ENCODE results near the gene GLMP. TPM values are rescaled to one million over a fixed set of nuclear protein-coding genes. Genes with fewer than 3 reads are reported as not detected.
A peak's percentile ranks its signal among the peaks of the same experiment; 100 is the strongest.

GLMP gene
- total RNA-seq, 1 donor from 2014 or later, result 43.6 TPM

DNA sequence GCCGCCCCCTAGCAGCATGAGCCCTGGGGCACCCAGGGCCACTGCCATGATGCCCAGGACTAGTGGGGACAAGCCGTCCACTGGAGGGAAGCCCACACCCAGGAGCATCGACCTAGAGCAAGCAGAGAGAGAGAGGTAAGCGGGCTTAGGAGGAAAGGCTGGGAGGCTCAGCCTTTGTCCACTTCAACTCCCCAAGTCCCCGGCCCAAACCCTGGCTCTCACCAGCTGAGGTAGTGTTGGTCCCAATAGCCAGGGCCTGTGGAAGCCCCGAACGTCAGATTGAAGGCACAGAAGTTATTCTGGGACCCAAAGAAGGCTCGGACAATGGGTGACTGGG is 2.4 kb downstream of the GLMP start:
- FAIRE-seq (no peak), DNase-seq (ENCODE audit: low read depth) (no peak)
- H3K4me3 Mint-ChIP-seq (ENCODE audit: unreplicated experiment), result no peak overlapping the region
- no peaks in the 10 kb centered on the region for H3K9me3 Mint-ChIP-seq (ENCODE audit: unreplicated experiment)
- no peaks in the 10 kb centered on the region for H3K9me3 ChIP-seq (ENCODE audit: insufficient read depth, low read depth, low read length)
- H3K27ac Mint-ChIP-seq (ENCODE audit: unreplicated experiment), result no peak overlapping the region
- peaks cover 12% of the 10 kb centered on the region for H3K79me2 ChIP-seq (ENCODE audit: insufficient read depth, low read length)
- no peaks in the 10 kb centered on the region for H3K36me3 ChIP-seq (ENCODE audit: insufficient read depth, low read length)
- peaks cover 10% of the 10 kb centered on the region for H3K4me1 ChIP-seq (ENCODE audit: insufficient read depth, low read length)
- H3K27me3 ChIP-seq (ENCODE audit: insufficient read depth, low read length), result no peaks in the 10 kb centered on the region
- H3K4me1 Mint-ChIP-seq (ENCODE audit: low read depth, unreplicated experiment), result no peaks in the 10 kb centered on the region
- TF ChIP-seq, protein P1, sequence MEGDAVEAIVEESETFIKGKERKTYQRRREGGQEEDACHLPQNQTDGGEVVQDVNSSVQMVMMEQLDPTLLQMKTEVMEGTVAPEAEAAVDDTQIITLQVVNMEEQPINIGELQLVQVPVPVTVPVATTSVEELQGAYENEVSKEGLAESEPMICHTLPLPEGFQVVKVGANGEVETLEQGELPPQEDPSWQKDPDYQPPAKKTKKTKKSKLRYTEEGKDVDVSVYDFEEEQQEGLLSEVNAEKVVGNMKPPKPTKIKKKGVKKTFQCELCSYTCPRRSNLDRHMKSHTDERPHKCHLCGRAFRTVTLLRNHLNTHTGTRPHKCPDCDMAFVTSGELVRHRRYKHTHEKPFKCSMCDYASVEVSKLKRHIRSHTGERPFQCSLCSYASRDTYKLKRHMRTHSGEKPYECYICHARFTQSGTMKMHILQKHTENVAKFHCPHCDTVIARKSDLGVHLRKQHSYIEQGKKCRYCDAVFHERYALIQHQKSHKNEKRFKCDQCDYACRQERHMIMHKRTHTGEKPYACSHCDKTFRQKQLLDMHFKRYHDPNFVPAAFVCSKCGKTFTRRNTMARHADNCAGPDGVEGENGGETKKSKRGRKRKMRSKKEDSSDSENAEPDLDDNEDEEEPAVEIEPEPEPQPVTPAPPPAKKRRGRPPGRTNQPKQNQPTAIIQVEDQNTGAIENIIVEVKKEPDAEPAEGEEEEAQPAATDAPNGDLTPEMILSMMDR (IDR thresholded peaks at IDR 0.05; ENCODE audit: insufficient read depth, low read depth, low read length), result no peak
- TF ChIP-seq EZH2 (IDR thresholded peaks at IDR 0.05; ENCODE audit: insufficient read depth, low read length), result no peak
- H2AFZ ChIP-seq (ENCODE audit: low read depth, low read length), result no peak overlapping the region
- no peaks in the 10 kb centered on the region for H3K27me3 Mint-ChIP-seq (ENCODE audit: low read depth, unreplicated experiment)
- H3K4me2 ChIP-seq (ENCODE audit: low read length), result no peak overlapping the region
- no peaks in the 10 kb centered on the region for H4K20me1 ChIP-seq (ENCODE audit: insufficient read depth, low read length)
- H3K27ac ChIP-seq (ENCODE audit: low read depth, low read length), result no peak overlapping the region
- H3K4me3 ChIP-seq (ENCODE audit: insufficient read depth, low read depth, low read length), result no peak overlapping the region
- no peak overlapping the region for H3K9ac ChIP-seq (ENCODE audit: low read length)
- H3K36me3 Mint-ChIP-seq (ENCODE audit: low read depth, unreplicated experiment), result peaks cover 11% of the 10 kb centered on the region

GRCh38 chr1:156291226-156292061 is 4.0 kb downstream of the GLMP start:
- Histone ChIP-seq H3K4me3 (ENCODE audit: insufficient read depth, low read depth, low read length) (peak overlapping the region; percentile 75), H3K27ac (ENCODE audit: low read depth, low read length) (peak overlapping the region; percentile 58), H3K27me3 (ENCODE audit: insufficient read depth, low read length) (no peaks in the 10 kb centered on the region), H3K4me1 (ENCODE audit: insufficient read depth, low read length) (peaks cover 10% of the 10 kb centered on the region), H3K36me3 (ENCODE audit: insufficient read depth, low read length) (no peaks in the 10 kb centered on the region), H3K4me2 (ENCODE audit: low read length) (peak overlapping the region; percentile 87), H2AFZ (ENCODE audit: low read depth, low read length) (peak overlapping the region; percentile 95), H4K20me1 (ENCODE audit: insufficient read depth, low read length) (no peaks in the 10 kb centered on the region), H3K9ac (ENCODE audit: low read length) (peak overlapping the region; percentile 82), H3K9me3 (ENCODE audit: insufficient read depth, low read depth, low read length) (no peaks in the 10 kb centered on the region), H3K79me2 (ENCODE audit: insufficient read depth, low read length) (peaks cover 12% of the 10 kb centered on the region)
- Mint-ChIP-seq H3K9me3 (ENCODE audit: unreplicated experiment) (no peaks in the 10 kb centered on the region), H3K36me3 (ENCODE audit: low read depth, unreplicated experiment) (peaks cover 11% of the 10 kb centered on the region), H3K27ac (ENCODE audit: unreplicated experiment) (peak overlapping the region; percentile 75), H3K4me1 (ENCODE audit: low read depth, unreplicated experiment) (no peaks in the 10 kb centered on the region), H3K4me3 (ENCODE audit: unreplicated experiment) (peak overlapping the region; percentile 87), H3K27me3 (ENCODE audit: low read depth, unreplicated experiment) (no peaks in the 10 kb centered on the region)
- DNase-seq (ENCODE audit: low read depth) (peak; percentile 67), FAIRE-seq (no peak)
- no peak for TF ChIP-seq EZH2 (IDR thresholded peaks at IDR 0.05; ENCODE audit: insufficient read depth, low read length)
- TF ChIP-seq, protein P1 (IDR thresholded peaks at IDR 0.05; ENCODE audit: insufficient read depth, low read depth, low read length), result no peak

DNA sequence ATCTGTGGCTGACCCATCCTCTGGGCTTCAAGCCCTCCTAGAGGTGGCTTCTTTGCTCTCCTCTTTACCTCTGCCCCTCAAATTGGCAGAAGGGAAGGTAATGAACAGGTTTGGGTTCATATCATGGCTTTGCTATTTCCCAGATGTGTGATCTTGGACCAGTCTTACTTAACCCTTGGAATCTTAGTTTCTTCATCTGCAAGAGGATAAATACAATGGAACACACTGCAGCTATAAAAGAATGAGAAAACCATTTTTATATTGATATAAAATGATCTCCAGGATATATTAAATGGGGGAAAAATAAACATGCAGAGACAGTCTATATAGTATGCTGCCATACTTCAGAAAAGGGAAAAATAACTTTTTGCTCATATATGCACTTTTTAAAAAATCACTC is 5.6 kb downstream of the GLMP start:
- Histone ChIP-seq H3K27ac (ENCODE audit: low read depth, low read length) (no peak overlapping the region), H3K4me3 (ENCODE audit: insufficient read depth, low read depth, low read length) (no peak overlapping the region), H2AFZ (ENCODE audit: low read depth, low read length) (no peak overlapping the region), H4K20me1 (ENCODE audit: insufficient read depth, low read length) (no peaks in the 10 kb centered on the region), H3K79me2 (ENCODE audit: insufficient read depth, low read length) (peaks cover 6% of the 10 kb centered on the region), H3K27me3 (ENCODE audit: insufficient read depth, low read length) (no peaks in the 10 kb centered on the region), H3K36me3 (ENCODE audit: insufficient read depth, low read length) (no peaks in the 10 kb centered on the region), H3K9ac (ENCODE audit: low read length) (no peak overlapping the region), H3K9me3 (ENCODE audit: insufficient read depth, low read depth, low read length) (no peaks in the 10 kb centered on the region), H3K4me2 (ENCODE audit: low read length) (no peak overlapping the region), H3K4me1 (ENCODE audit: insufficient read depth, low read length) (peaks cover 4% of the 10 kb centered on the region)
- no peaks in the 10 kb centered on the region for H3K27me3 Mint-ChIP-seq (ENCODE audit: low read depth, unreplicated experiment)
- peak overlapping the region; percentile 22 for H3K4me3 Mint-ChIP-seq (ENCODE audit: unreplicated experiment)
- no peak overlapping the region for H3K27ac Mint-ChIP-seq (ENCODE audit: unreplicated experiment)
- FAIRE-seq, result no peak
- TF ChIP-seq, protein P1 (IDR thresholded peaks at IDR 0.05; ENCODE audit: insufficient read depth, low read depth, low read length), result no peak
- no peak for TF ChIP-seq EZH2 (IDR thresholded peaks at IDR 0.05; ENCODE audit: insufficient read depth, low read length)
- H3K36me3 Mint-ChIP-seq (ENCODE audit: low read depth, unreplicated experiment), result peaks cover 11% of the 10 kb centered on the region
- H3K9me3 Mint-ChIP-seq (ENCODE audit: unreplicated experiment), result no peaks in the 10 kb centered on the region
- no peak for DNase-seq (ENCODE audit: low read depth)
- H3K4me1 Mint-ChIP-seq (ENCODE audit: low read depth, unreplicated experiment), result no peaks in the 10 kb centered on the region

Data from astrocyte (in vitro differentiated cells and primary cell).